CD4-positive, alpha-beta memory T cell (primary cell): ENCODE data around the gene GPC6. TPM values are rescaled to one million over a fixed set of nuclear protein-coding genes. Genes with fewer than 3 reads are reported as not detected.

Source experiments
- CTCF ChIA-PET: fragments of 350-600 bp; sonication (Branson Sonifier 250); formaldehyde crosslinking; loops from one replicate; lab custom pipeline; 2021; ENCODE audit warnings: inconsistent platforms; ENCODE audit not compliant: partially characterized antibody; lab: Charles Lee
- POLR2A ChIA-PET: fragments of 350-600 bp; sonication (Branson Sonifier 250); formaldehyde crosslinking; loops from one replicate; lab custom pipeline; 2021; ENCODE audit not compliant: partially characterized antibody; lab: Charles Lee
- DNase-seq, 5 donors: peaks; one replicate each; pipeline versions ENCODE4 v3.0.0 to v3.0.0-alpha.2; 2020 to 2022; ENCODE audit warnings: mixed read lengths in 1 of 5
- H3K27ac ChIP-seq: one replicate; pipeline ENCODE4 v1.7.0; 2013; ENCODE audit warnings: low read depth, low read length
- H3K27me3 ChIP-seq: 2 replicates; pipeline ENCODE4 v1.7.0; 2013; ENCODE audit warnings: mild to moderate bottlenecking, low read length, moderate library complexity; ENCODE audit not compliant: insufficient read depth
- H3K36me3 ChIP-seq: 2 replicates; pipeline ENCODE4 v1.7.0; 2013; ENCODE audit warnings: mild to moderate bottlenecking, low read length, moderate library complexity; ENCODE audit not compliant: insufficient read depth
- H3K4me1 ChIP-seq: 2 replicates; pipeline ENCODE4 v1.7.0; 2013; ENCODE audit warnings: mild to moderate bottlenecking, low read length, moderate library complexity; ENCODE audit not compliant: insufficient read depth
- H3K4me3 ChIP-seq, 2 donors: one replicate each; pipeline ENCODE4 v1.7.0; 2013; ENCODE audit warnings: low read length in 2 of 2, mild to moderate bottlenecking in 1 of 2
- H3K9me3 ChIP-seq, 2 donors: one replicate each; pipeline ENCODE4 v1.7.0; 2013; ENCODE audit warnings: low read length in 2 of 2, control low read depth in 1 of 2; ENCODE audit not compliant: control insufficient read depth in 1 of 2
- H3K27ac Mint-ChIP-seq, 7 donors: one replicate each; pipeline ENCODE4 v1.8.0; 2020 to 2021; ENCODE audit warnings: mixed read lengths in 7 of 7, mild to moderate bottlenecking in 6 of 7, inconsistent platforms in 3 of 7, moderate library complexity in 3 of 7
- H3K27me3 Mint-ChIP-seq, 2 donors: one replicate each; pipeline ENCODE4 v1.8.0; 2020 to 2021; ENCODE audit warnings: mixed read lengths in 2 of 2
- H3K36me3 Mint-ChIP-seq, 2 donors: one replicate each; pipeline ENCODE4 v1.8.0; 2020 to 2021; ENCODE audit warnings: mixed read lengths in 2 of 2, inconsistent platforms in 1 of 2, mild to moderate bottlenecking in 1 of 2
- H3K4me1 Mint-ChIP-seq, 4 donors: one replicate each; pipeline ENCODE4 v1.8.0; 2020 to 2021; ENCODE audit warnings: mixed read lengths in 4 of 4, mild to moderate bottlenecking in 1 of 4
- H3K4me3 Mint-ChIP-seq, 8 donors: one replicate each; pipeline ENCODE4 v1.8.0; 2020 to 2021; ENCODE audit warnings: mixed read lengths in 8 of 8, mild to moderate bottlenecking in 7 of 8, moderate library complexity in 6 of 8, inconsistent platforms in 3 of 8
- H3K9me3 Mint-ChIP-seq, 8 donors: one replicate each; pipeline ENCODE4 v1.8.0; 2020 to 2021; ENCODE audit warnings: mixed read lengths in 8 of 8, mild to moderate bottlenecking in 5 of 8, inconsistent platforms in 3 of 8, moderate library complexity in 1 of 8
- intact Hi-C: fragments of 100-400 bp; cut with micrococcal nuclease; formaldehyde crosslinking; loops from one replicate; pipeline ENCODE4 v1.15.1; 2023
- polyA plus RNA-seq, 2 donors: library from polyadenylated mRNA; unstranded; fragments of 300-500 nt; fragmentation: Illumina TruSeq; gene quantifications; one replicate each; pipeline ENCODE4 v1.2.3, GENCODE V29; 2021
- total RNA-seq, 2 experiments: library from RNA; stranded (reverse); gene quantifications; one replicate each; pipeline ENCODE4 v1.2.3, GENCODE V29; 2021

GPC6 gene
- total and polyA plus RNA-seq, 4 experiments from 2014 or later: not detected

GRCh38 chr13:94140511-94140910 lies 913.9 kb downstream of the GPC6 start:
- Histone ChIP-seq H3K36me3 (no peaks in the 10 kb centered on the region), H3K27me3 (no peaks in the 10 kb centered on the region), H3K4me1 (no peaks in the 10 kb centered on the region), H3K9me3 (no peaks in the 10 kb centered on the region), H3K27ac (no peak overlapping the region), H3K4me3 (no peak overlapping the region)
- H3K4me1 Mint-ChIP-seq: no peaks in the 10 kb centered on the region
- no peak overlapping the region for H3K4me3 Mint-ChIP-seq
- POLR2A ChIA-PET: no interaction called here
- no peaks in the 10 kb centered on the region for H3K36me3 Mint-ChIP-seq
- no peak overlapping the region for H3K27ac Mint-ChIP-seq
- no peak for DNase-seq
- H3K27me3 Mint-ChIP-seq: no peaks in the 10 kb centered on the region
- CTCF ChIA-PET: no interaction called here
- no peaks in the 10 kb centered on the region for H3K9me3 Mint-ChIP-seq
- intact Hi-C loops: no loop called here

DNA sequence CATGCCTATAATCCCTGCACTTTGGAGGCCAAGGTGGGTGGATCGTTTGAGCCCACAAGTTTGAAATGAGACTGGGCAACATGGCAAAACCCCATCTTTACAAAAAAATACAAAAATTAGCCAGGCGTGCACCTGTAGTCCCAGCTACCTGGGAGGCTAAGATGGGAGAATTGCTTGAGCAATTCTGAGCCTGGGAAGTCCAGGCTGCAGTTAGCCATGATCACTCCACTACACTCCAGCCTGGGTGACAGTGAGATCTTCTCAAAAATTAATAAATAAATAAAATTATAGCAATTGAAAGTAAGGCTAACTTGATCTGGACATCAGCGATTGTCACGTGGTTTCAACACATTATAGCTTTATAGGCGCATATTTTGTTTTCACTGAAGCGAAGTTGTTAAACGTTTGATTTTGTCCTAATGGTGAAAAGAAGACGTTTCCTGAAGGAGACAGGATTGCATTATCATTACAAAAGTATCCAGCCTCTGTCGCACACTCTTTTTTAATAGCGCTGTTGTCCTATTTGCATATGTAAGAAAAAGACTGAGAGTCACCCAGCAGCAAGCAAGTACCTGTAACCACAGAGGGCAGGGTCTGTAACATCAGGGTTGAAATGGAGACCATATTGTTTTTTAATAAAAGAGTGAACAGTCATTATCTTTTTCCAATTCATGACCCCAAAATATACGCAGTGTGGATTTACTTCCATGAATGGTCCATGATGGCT lies 917.2 kb downstream of the GPC6 start:
- Mint-ChIP-seq H3K27ac (no peak overlapping the region), H3K9me3 (no peaks in the 10 kb centered on the region), H3K27me3 (peaks cover 2 to 3% of the 10 kb centered on the region in 2 donors), H3K4me1 (no peaks in the 10 kb centered on the region), H3K4me3 (no peak overlapping the region), H3K36me3 (no peaks in the 10 kb centered on the region)
- H3K9me3 ChIP-seq: no peaks in the 10 kb centered on the region
- H3K36me3 ChIP-seq: no peaks in the 10 kb centered on the region
- no peak overlapping the region for H3K4me3 ChIP-seq
- ChIA-PET POLR2A (no interaction called here), CTCF (no interaction called here)
- no peaks in the 10 kb centered on the region for H3K27me3 ChIP-seq
- no peak overlapping the region for H3K27ac ChIP-seq
- no peak for DNase-seq
- H3K4me1 ChIP-seq: no peaks in the 10 kb centered on the region
- intact Hi-C loops: no loop called here

DNA sequence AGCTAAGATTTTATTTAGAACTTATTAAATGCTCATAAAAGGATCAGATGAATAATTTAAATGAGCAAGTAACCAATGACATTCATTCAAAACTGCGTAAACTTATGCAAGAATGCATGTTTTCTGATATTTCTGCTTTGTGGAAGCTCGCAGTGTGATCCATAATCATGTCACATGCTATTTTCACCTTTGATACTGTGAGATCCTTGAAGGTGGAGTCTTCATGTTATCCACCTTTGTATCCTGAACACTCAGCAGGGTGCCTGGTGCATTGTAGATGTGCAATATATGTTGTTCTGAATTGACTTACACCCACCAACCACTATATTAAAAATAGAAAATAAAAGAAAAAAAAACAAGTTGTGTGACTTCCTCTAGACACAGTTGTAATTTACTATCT lies 919.4 kb downstream of the GPC6 start:
- intact Hi-C loops: no loop called here
- POLR2A ChIA-PET: no interaction called here
- H3K9me3 Mint-ChIP-seq: no peaks in the 10 kb centered on the region

DNA sequence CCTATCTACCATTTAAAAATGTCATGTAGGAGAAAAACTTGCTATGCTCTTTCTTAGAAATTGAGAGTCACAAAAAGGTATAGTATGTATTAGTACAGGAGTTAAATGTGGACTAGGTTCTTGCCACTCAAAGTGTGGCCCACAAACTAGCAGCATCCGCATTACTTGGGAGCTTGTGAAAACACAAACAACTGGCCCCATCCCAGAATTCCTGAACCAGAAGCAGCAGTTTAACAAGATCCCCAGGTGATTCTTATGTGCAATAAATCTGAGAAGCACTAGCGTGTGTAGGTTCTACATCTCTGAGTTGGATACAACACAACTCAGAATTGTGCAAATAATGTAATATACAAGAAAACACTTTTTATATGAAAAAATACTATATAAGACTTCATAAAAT lies 927.0 kb downstream of the GPC6 start:
- Mint-ChIP-seq H3K9me3 (peaks cover 0 to 2% (median 0%) of the 10 kb centered on the region in 8 donors), H3K4me3 (no peak overlapping the region), H3K27ac (no peak overlapping the region), H3K36me3 (no peaks in the 10 kb centered on the region), H3K27me3 (peaks cover 0 to 16% of the 10 kb centered on the region in 2 donors), H3K4me1 (no peaks in the 10 kb centered on the region)
- no peaks in the 10 kb centered on the region for H3K9me3 ChIP-seq
- no peaks in the 10 kb centered on the region for H3K27me3 ChIP-seq
- H3K27ac ChIP-seq: no peak overlapping the region
- ChIA-PET POLR2A (no interaction called here), CTCF (interaction anchor here (1.2 to 1.7 kb wide), 2 partner anchors 13 to 38 kb away, joined by 3 to 4 read pairs; no protein-coding TSS in a partner anchor)
- intact Hi-C loops: no loop called here
- no peaks in the 10 kb centered on the region for H3K4me1 ChIP-seq
- no peak for DNase-seq
- H3K4me3 ChIP-seq: no peak overlapping the region
- H3K36me3 ChIP-seq: no peaks in the 10 kb centered on the region

More for the DNA sequence above, 919.4 kb downstream of the GPC6 start:
- H3K4me3 ChIP-seq: no peak overlapping the region
- Mint-ChIP-seq H3K36me3 (no peaks in the 10 kb centered on the region), H3K27ac (no peak overlapping the region), H3K4me3 (no peak overlapping the region), H3K4me1 (no peaks in the 10 kb centered on the region), H3K27me3 (peaks cover 3 to 11% of the 10 kb centered on the region in 2 donors)
- no peaks in the 10 kb centered on the region for H3K9me3 ChIP-seq
- no peak for DNase-seq
- no peaks in the 10 kb centered on the region for H3K4me1 ChIP-seq
- CTCF ChIA-PET: interaction anchor here (1.0 kb wide), 1 partner anchor 163 kb away, joined by 3 read pairs; no protein-coding TSS in a partner anchor
- H3K36me3 ChIP-seq: no peaks in the 10 kb centered on the region
- H3K27ac ChIP-seq: no peak overlapping the region
- no peaks in the 10 kb centered on the region for H3K27me3 ChIP-seq

GRCh38 chr13:94154367-94154766 lies 927.8 kb downstream of the GPC6 start:
- Histone ChIP-seq H3K4me3 (no peak overlapping the region), H3K4me1 (no peaks in the 10 kb centered on the region), H3K9me3 (no peaks in the 10 kb centered on the region), H3K27ac (no peak overlapping the region), H3K36me3 (no peaks in the 10 kb centered on the region), H3K27me3 (no peaks in the 10 kb centered on the region)
- H3K36me3 Mint-ChIP-seq: no peaks in the 10 kb centered on the region
- ChIA-PET POLR2A (no interaction called here), CTCF (interaction anchor here (1.7 kb wide), 1 partner anchor 39 kb away, joined by 4 read pairs; no protein-coding TSS in a partner anchor)
- no peaks in the 10 kb centered on the region for H3K4me1 Mint-ChIP-seq
- intact Hi-C loops: no loop called here
- peaks cover 0 to 15% of the 10 kb centered on the region in 2 donors for H3K27me3 Mint-ChIP-seq
- peaks cover 0 to 2% (median 0%) of the 10 kb centered on the region in 8 donors for H3K9me3 Mint-ChIP-seq
- no peak overlapping the region for H3K27ac Mint-ChIP-seq
- no peak overlapping the region for H3K4me3 Mint-ChIP-seq
- no peak for DNase-seq

DNA sequence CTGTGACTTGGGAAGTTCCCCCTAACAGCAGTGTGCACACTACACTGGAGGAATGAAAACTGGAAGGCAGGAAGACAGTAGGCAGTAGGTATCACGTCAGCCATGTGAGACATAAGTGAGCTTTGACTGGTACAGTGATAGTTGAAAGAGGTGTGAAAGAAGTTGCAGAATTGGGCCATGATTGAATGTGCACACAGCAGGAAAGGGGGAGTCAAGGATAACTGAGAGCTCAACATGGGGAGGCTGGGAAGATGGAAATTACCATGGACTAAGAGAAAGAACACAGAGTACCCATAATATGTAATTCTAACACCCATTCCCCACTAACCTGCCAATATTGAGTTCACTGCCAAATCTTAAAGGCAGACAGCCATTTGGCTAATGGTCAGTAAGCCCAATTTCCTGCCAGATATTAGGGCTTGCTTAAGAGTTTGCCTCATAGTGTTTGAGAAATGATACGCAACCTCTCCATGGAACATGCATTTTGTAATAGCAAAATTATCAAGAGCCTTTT lies 931.2 kb downstream of the GPC6 start:
- Histone ChIP-seq H3K27ac (no peak overlapping the region), H3K4me1 (no peaks in the 10 kb centered on the region), H3K9me3 (no peaks in the 10 kb centered on the region), H3K36me3 (no peaks in the 10 kb centered on the region), H3K4me3 (no peak overlapping the region), H3K27me3 (no peaks in the 10 kb centered on the region)
- H3K4me3 Mint-ChIP-seq: no peak overlapping the region
- no peaks in the 10 kb centered on the region for H3K4me1 Mint-ChIP-seq
- no peak for DNase-seq
- ChIA-PET POLR2A (no interaction called here), CTCF (no interaction called here)
- H3K9me3 Mint-ChIP-seq: peaks cover 0 to 3% (median under 1%) of the 10 kb centered on the region in 8 donors
- peaks cover 0 to 7% of the 10 kb centered on the region in 2 donors for H3K27me3 Mint-ChIP-seq
- intact Hi-C loops: no loop called here
- no peaks in the 10 kb centered on the region for H3K36me3 Mint-ChIP-seq
- H3K27ac Mint-ChIP-seq: no peak overlapping the region

DNA sequence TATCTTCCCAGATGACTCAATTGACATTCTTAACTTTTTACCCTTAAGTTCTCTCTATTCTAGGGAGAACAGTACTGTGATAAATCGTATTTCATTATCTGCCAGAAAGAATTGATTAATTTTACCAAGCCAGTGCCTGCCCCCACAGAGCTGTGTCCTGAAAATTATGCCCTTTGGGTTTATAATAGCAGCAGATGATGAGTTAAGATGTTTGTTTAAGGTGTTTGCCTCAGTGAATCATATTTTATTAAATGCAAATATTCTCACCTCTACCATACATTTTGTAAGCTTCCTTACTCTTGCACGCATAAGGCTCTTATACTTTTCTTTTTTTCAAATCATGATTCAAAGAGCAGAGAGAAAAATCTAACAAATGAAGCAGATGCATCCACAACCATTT lies 934.3 kb downstream of the GPC6 start:
- Histone ChIP-seq H3K36me3 (no peaks in the 10 kb centered on the region), H3K27ac (no peak overlapping the region), H3K27me3 (no peaks in the 10 kb centered on the region), H3K4me3 (no peak overlapping the region), H3K4me1 (no peaks in the 10 kb centered on the region), H3K9me3 (no peaks in the 10 kb centered on the region)
- ChIA-PET CTCF (no interaction called here), POLR2A (no interaction called here)
- DNase-seq: no peak
- H3K27me3 Mint-ChIP-seq: peaks cover 1 to 2% of the 10 kb centered on the region in 2 donors
- no peaks in the 10 kb centered on the region for H3K36me3 Mint-ChIP-seq
- no peak overlapping the region for H3K4me3 Mint-ChIP-seq
- no peak overlapping the region for H3K27ac Mint-ChIP-seq
- peaks cover 0 to 3% (median 0%) of the 10 kb centered on the region in 8 donors for H3K9me3 Mint-ChIP-seq
- no peaks in the 10 kb centered on the region for H3K4me1 Mint-ChIP-seq
- intact Hi-C loops: no loop called here
